GM21367 (cell line): ENCODE data around the gene EFEMP2.
A peak's percentile ranks its signal among the peaks of the same experiment; 100 is the strongest.

ENCODE experiments used
- ATAC-seq: cut with Tn5 transposase; IDR thresholded peaks from one replicate; pipeline ENCODE4 v1.9.1; 2021; ENCODE audit not compliant: unreplicated experiment

EFEMP2 gene

DNA sequence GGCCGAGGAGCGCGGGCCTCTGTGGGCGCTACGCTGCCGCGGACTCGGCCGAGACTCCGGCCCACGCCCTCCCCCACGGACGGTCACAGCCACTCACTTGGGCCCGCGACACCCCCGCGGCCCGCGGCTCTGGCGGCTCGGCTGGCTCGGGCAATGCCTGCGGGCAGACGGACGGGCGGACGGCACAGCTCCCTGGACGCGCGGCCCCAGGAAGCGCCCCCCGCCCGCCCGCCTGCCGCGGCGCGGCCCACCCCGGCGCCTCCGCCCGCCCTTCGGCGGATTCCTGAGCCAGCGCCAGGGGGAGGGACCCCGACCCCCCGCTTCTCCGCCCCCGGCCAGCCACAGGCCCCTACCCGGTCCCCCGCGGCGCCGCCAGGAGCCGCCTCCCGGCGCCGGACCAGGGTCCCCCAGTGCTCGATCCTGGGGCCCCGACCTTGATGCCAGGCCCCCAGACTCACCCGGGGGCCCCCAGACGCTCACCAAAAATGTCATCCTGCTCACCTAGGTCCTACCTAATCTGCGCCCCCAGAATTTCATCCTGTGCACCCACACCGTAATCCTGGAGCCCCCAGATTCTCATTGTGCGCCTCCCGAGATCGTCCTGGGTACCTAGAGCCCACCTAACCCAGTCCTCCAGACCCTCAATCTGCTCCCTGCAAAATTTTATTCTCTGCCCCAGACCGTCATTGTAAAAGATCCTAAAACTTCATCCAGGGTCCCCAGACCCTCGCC lies at the start of gene EFEMP2:
TSS of gene EFEMP2 (minus strand) at position 215 of the 732 bp plus-strand sequence. CDS start 446 bp downstream, outside the sequence.
- no peak for ATAC-seq

DNA sequence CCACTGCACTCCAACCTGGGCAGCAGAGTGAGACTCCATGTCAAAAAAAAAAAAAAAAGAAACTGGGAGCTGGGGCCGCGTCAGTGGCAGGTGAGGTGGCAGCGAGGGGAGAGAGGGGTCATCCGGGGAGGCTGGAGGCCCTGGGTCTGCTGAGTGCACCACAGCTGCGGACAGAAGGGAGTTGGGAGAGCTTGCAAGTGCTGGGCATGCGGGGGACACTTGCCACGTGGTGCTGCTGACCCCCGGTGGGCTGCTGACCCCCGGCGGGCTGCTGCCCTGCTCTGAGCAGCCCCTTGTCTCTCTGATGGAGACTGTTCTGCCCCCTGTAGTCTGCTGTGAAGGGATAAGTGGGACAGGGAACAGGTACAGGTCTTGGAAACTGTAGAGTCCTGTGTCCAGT lies 49.3 kb upstream of the EFEMP2 start:
- no peak for ATAC-seq

- ATAC-seq, result no peak
Measured at GRCh38 chr11:65921033-65921555, 48.5 kb upstream of the EFEMP2 start.

DNA sequence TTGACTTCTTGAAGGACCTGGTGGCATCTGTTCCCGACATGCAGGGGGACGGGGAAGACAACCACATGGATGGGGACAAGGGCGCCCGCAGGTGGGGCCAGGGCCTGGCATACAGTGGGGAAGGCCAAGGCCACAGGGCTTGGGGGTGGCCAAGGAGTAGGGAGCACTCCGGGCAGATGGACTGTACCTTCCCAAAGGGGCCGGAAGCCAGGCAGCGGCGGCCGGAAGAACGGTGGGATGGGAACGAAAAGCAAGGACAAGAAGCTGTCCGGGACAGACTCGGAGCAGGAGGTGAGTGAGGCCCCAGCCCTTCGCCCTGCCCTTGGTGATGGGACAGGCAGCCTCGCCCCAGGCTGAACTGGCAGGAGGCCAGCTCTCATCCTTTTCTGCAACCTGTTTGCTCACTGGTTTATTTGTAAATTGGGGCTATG lies 47.8 kb upstream of the EFEMP2 start:
- ATAC-seq, result no peak

GRCh38 chr11:65919573-65920371 lies 47.2 kb upstream of the EFEMP2 start:
- peak; percentile 14 for ATAC-seq

DNA sequence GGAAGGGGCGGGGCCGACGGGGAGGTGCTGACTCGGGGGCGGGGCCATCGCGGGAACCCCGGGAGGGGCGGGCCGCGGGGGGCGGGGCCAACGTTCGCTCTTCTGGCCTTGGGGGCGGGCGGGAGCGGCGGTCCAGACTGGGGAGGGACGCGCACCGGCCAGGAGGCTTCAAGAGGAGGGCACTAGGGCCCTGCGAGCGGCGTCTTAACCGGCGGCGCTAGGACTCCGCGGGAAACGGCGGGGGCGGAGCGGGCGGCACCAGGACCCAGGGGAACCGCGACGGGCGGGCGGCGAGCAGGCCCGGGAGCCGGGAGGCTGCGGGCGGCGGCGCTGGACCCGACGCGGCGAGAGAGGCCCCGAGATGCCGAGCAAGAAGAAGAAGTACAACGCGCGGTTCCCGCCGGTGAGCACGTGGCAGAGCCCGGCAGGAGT lies 46.6 kb upstream of the EFEMP2 start, which contains the start of gene DRAP1:
TSS of gene DRAP1 (plus strand) at position 286 of the 432 bp plus-strand sequence. CDS start at position 362, 76 bp downstream.
- peak; percentile 64 for ATAC-seq

DNA sequence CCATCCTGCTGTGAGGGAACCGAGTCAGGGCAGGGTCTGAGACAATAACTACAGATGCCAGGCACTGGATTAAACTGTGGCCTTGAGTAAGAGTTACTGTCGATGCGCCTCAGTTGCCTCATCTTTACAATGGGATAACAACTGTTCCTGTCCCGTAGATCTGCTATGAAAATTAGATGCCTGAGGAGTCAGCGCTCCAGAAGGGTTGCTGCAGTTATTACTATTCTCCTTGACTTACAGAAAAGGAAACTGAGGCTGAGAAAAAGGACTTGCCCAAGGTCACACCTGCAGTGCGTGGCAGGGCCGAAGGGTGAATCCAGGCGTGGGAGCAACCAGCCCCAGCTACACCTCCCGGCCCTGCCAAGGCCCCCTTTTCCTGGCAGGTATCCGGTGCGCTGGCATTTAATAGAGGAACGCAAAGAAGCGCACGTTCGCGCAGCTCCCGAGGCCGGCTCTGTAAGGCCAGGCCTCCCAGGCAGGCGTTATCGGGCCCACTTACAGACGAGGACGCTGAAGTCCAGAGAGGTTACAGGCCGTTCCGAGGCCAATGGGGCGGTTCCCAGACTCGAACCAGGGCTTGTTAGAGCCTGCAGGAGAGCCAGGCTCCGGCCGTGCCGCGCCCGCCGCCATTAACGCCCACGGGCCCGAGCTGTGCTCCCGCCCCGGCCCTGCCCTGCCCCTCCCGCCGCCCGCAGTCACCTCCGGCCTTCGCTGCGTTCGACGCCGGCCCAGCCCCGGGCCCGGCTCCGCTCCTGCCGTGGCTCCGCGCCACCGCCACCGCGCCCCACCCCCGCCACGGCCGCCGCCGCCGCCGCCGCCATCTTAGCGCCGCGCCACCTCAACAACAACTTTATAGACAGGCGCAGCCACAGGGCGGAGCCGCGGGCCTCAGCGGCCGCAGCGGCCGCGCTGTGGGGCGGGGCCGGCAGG lies 45.9 kb upstream of the EFEMP2 start, which contains the start of gene C11orf68:
TSS of gene C11orf68 (minus strand) at position 852 of the 930 bp plus-strand sequence. CDS start at position 821, 31 bp downstream.
- peak; percentile 32 for ATAC-seq

GRCh38 chr11:65917434-65918210 lies 45.0 kb upstream of the EFEMP2 start:
- no peak for ATAC-seq

DNA sequence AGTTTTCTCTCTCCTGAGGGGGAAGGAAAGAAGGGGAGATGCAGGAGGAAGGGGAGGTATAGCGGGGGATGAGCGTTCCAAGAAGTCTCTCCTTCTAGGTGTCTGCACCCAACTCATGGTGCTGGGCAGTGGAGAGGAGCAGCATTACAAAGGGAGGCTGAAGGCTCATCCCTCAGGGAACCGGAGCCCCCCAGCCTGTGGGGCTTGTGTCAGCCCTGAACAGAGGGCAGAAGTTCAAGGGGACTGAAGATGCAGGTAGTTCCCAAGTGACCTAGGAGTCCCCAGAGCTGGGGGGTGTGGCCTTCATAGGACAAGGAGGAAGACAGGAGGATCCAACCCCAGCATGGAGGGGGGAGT lies 44.5 kb upstream of the EFEMP2 start:
- no peak for ATAC-seq

GRCh38 chr11:65916391-65916790 lies 43.8 kb upstream of the EFEMP2 start:
- ATAC-seq, result no peak

GRCh38 chr11:65915821-65916251 lies 43.2 kb upstream of the EFEMP2 start:
- no peak for ATAC-seq

DNA sequence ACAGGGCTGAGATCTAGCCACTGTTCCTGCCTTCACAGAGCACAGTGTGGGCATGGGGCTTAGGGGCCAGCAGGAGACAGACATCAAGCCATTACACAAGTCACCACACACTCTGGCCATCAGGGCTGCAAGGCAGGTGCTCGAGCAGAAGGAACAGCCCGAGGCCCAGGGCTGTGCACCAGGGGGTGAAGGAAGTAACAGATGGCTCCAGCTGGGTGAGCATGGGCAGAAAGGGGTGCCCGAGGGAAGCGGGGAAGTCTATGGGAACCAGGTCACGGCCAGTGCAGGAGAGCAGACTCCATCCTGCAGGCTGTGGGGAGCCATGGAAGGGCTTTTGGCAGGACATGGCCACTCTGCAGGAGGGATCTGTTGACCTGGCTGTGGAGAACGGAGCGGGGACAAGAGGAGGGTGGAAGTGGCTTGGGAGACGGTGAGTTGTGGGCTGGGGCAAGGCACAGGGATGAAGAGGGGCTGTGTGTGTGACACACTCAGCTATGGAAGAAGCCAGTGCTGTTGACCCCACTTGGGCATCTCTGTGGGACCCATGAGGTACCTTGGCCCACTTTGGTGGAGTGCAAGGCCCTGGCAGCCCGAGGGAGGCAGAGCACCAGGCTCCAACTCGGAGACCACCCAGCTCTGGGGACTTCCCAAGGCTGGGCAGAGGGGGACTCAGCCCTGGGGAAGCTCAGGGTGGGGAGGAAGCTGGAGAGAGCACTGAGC lies 42.7 kb upstream of the EFEMP2 start:
- ATAC-seq, result no peak

DNA sequence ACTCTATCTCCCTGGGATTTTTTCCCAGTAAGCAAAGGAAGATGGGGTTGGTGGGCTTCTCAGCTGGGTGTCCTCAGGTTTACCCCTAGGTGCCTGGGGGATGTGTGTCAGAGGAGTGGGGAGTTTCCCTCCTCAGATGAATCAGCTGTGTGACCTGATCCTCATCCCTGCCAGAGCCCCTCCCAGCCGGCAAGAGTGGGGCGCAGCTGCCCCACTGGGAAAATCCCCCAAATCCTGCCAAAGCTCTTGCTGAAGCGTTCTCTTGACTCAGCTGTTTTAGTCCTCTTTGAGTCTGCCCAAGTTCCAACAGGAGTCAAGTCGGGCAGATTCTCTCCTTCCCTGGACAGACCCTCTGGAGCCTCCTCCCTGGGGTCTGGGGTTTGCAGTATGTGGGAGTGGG lies 40.2 kb upstream of the EFEMP2 start:
- ATAC-seq, result no peak

DNA sequence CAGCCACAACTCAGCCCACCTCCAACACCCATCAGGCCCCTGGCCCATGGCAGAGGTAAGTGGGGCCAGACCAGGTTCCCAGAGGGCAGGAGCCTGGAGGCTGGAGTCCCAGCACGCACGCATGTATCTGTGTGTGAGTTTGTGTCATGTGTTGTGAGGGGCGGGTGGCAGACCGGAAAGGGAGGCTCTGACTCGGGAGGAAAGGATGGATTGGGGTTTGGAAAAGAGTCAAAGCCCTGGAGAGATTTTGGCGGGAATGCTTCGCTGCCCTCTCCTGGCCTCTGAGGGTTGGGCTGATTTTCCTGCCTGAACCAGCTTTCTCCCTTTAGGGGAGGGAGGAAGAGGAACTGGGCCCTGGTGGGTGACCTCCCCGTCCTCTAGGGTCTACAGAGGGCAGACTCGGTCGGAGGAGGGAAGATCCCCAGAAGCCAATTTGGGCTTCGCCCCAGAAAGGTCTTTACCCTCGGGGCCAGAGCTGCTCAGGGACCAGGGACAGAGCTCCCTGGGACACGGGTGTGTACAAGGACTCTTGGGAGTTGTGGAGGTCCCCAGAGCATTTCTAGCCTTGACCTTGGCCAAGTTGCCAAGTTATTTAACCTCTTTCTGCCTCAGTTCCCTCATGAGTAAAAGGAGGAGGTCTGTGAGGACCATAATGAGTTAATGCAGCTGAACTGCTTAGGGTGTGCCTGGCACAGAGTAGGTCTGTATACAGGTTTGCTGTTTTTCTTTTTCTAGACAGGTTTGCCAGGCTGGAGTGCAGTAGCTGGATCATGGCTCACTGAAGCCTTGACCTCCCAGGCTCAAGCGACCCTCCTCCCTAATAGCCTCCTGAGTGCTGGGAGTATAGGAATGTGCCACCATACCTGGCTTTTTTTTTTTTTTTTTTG lies 39.3 kb upstream of the EFEMP2 start:
- no peak for ATAC-seq

- ATAC-seq, result no peak
Measured at GRCh38 chr11:65907878-65908277, 35.3 kb upstream of the EFEMP2 start.

- no peak for ATAC-seq
Measured at GRCh38 chr11:65906602-65907001, 34.0 kb upstream of the EFEMP2 start.

GRCh38 chr11:65903715-65904114 lies 31.1 kb upstream of the EFEMP2 start:
- no peak for ATAC-seq

DNA sequence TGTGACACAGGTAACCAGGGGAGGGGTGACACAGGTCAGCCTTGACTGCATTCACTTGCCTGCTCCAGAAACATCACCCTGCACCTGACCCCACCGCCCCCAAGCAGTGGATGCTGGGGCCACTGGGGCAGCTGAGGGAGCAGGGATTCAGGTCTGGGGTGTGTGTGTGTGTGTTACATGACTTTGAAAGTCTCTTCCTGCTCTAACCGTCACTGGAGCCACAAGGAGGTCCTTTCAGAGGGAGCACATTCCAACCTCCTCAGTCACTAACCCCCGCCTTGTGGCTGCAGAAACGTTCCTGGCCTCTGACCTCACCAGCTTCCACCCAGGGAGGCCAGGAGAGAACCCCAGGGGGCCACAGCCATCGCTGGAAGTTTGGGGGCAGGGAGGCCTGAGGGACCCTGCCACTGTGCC lies 30.5 kb upstream of the EFEMP2 start:
- no peak for ATAC-seq
